ENCODE measurements around the gene SH2D1A.

The SH2D1A gene

GRCh38 chrX:124341396-124342132 lies 4.8 kb upstream of the SH2D1A start:
- Histone ChIP-seq H3K18ac (ENCODE audit: low read depth in 1 of 2, low read length in 2 of 2) (no peak overlapping the region), H3K9me3 (ENCODE audit: control insufficient read depth, low read length) (no peaks in the 10 kb centered on the region), H3K4ac (ENCODE audit: low read depth in 1 of 2, low read length in 2 of 2) (no peak overlapping the region), H3K79me1 (replicated peaks; ENCODE audit: low read length, poor library complexity, severe bottlenecking) (no peaks in the 10 kb centered on the region), H3K14ac (ENCODE audit: low read length in 2 of 2) (no peak overlapping the region), H2AK5ac (ENCODE audit: low read length, severe bottlenecking) (no peak overlapping the region), H4K91ac (ENCODE audit: low read length) (no peak overlapping the region), H4K8ac (ENCODE audit: low read length) (no peak overlapping the region), H2AFZ (ENCODE audit: low read depth, low read length) (no peak overlapping the region), H2BK12ac (ENCODE audit: low read length in 2 of 2) (no peak overlapping the region), H3K27me3 (ENCODE audit: control insufficient read depth in 1 of 2, insufficient read depth in 1 of 2, low read length in 2 of 2) (peaks cover 0 to 5% of the 10 kb centered on the region in 2 experiments), H2BK5ac (ENCODE audit: low read depth, low read length, poor library complexity, severe bottlenecking) (no peak overlapping the region), H3K27ac (ENCODE audit: low read length, poor library complexity, severe bottlenecking) (no peak overlapping the region), H2BK15ac (ENCODE audit: low read depth, poor library complexity, severe bottlenecking) (no peak overlapping the region), H3K36me3 (ENCODE audit: control insufficient read depth in 1 of 2, insufficient read depth in 2 of 2, low read depth in 1 of 2, low read length in 2 of 2) (no peaks in the 10 kb centered on the region), H3K4me3 (ENCODE audit: insufficient read depth in 1 of 2, low read depth in 1 of 2, low read length in 2 of 2) (no peak overlapping the region), H3K4me1 (ENCODE audit: control insufficient read depth, insufficient read depth, low read depth, low read length) (no peaks in the 10 kb centered on the region), H3K23ac (ENCODE audit: low read length in 2 of 2) (no peak overlapping the region), H3K9ac (ENCODE audit: low read length) (no peak overlapping the region), H2BK120ac (ENCODE audit: low read depth, low read length) (no peak overlapping the region), H3K4me2 (ENCODE audit: low read length, poor library complexity, severe bottlenecking) (no peak overlapping the region)
- 83% methylated on average over 4 of the region's 7 CpGs for WGBS
- no peak for DNase-seq

GRCh38 chrX:124342174-124342867 lies 4.0 kb upstream of the SH2D1A start:
- no peaks in the 10 kb centered on the region for H3K9me3 ChIP-seq (ENCODE audit: control insufficient read depth, low read length)
- 87% methylated on average over 4 of the region's 7 CpGs for WGBS
- H2BK15ac ChIP-seq (ENCODE audit: low read depth, poor library complexity, severe bottlenecking) = no peak overlapping the region
- H3K4me3 ChIP-seq (ENCODE audit: insufficient read depth in 1 of 2, low read depth in 1 of 2, low read length in 2 of 2) = no peak overlapping the region
- no peak overlapping the region for H3K23ac ChIP-seq (ENCODE audit: low read length in 2 of 2)
- H3K27me3 ChIP-seq (ENCODE audit: control insufficient read depth in 1 of 2, insufficient read depth in 1 of 2, low read length in 2 of 2) = no peaks in the 10 kb centered on the region
- H4K8ac ChIP-seq (ENCODE audit: low read length) = no peak overlapping the region
- H4K91ac ChIP-seq (ENCODE audit: low read length) = no peak overlapping the region
- H2BK120ac ChIP-seq (ENCODE audit: low read depth, low read length) = no peak overlapping the region
- no peak overlapping the region for H3K14ac ChIP-seq (ENCODE audit: low read length in 2 of 2)
- no peak overlapping the region for H3K4ac ChIP-seq (ENCODE audit: low read depth in 1 of 2, low read length in 2 of 2)
- H3K4me2 ChIP-seq (ENCODE audit: low read length, poor library complexity, severe bottlenecking) = no peak overlapping the region
- no peak for DNase-seq
- H2AFZ ChIP-seq (ENCODE audit: low read depth, low read length) = no peak overlapping the region
- H3K18ac ChIP-seq (ENCODE audit: low read depth in 1 of 2, low read length in 2 of 2) = no peak overlapping the region
- H3K79me1 ChIP-seq (replicated peaks; ENCODE audit: low read length, poor library complexity, severe bottlenecking) = no peaks in the 10 kb centered on the region
- H3K36me3 ChIP-seq (ENCODE audit: control insufficient read depth in 1 of 2, insufficient read depth in 2 of 2, low read depth in 1 of 2, low read length in 2 of 2) = no peaks in the 10 kb centered on the region
- no peak overlapping the region for H2AK5ac ChIP-seq (ENCODE audit: low read length, severe bottlenecking)
- no peak overlapping the region for H2BK5ac ChIP-seq (ENCODE audit: low read depth, low read length, poor library complexity, severe bottlenecking)
- H3K4me1 ChIP-seq (ENCODE audit: control insufficient read depth, insufficient read depth, low read depth, low read length) = no peaks in the 10 kb centered on the region
- no peak overlapping the region for H3K27ac ChIP-seq (ENCODE audit: low read length, poor library complexity, severe bottlenecking)
- H2BK12ac ChIP-seq (ENCODE audit: low read length in 2 of 2) = no peak overlapping the region
- H3K9ac ChIP-seq (ENCODE audit: low read length) = no peak overlapping the region

- Histone ChIP-seq H2BK5ac (ENCODE audit: low read depth, low read length, poor library complexity, severe bottlenecking) (no peak overlapping the region), H3K79me1 (replicated peaks; ENCODE audit: low read length, poor library complexity, severe bottlenecking) (no peaks in the 10 kb centered on the region), H3K4ac (ENCODE audit: low read depth in 1 of 2, low read length in 2 of 2) (no peak overlapping the region), H4K8ac (ENCODE audit: low read length) (no peak overlapping the region), H3K9me3 (ENCODE audit: control insufficient read depth, low read length) (no peaks in the 10 kb centered on the region), H3K4me3 (ENCODE audit: insufficient read depth in 1 of 2, low read depth in 1 of 2, low read length in 2 of 2) (no peak overlapping the region), H3K18ac (ENCODE audit: low read depth in 1 of 2, low read length in 2 of 2) (no peak overlapping the region), H2AFZ (ENCODE audit: low read depth, low read length) (no peak overlapping the region), H3K4me1 (ENCODE audit: control insufficient read depth, insufficient read depth, low read depth, low read length) (no peaks in the 10 kb centered on the region), H3K23ac (ENCODE audit: low read length in 2 of 2) (no peak overlapping the region), H3K36me3 (ENCODE audit: control insufficient read depth in 1 of 2, insufficient read depth in 2 of 2, low read depth in 1 of 2, low read length in 2 of 2) (no peaks in the 10 kb centered on the region), H2BK120ac (ENCODE audit: low read depth, low read length) (no peak overlapping the region), H2AK5ac (ENCODE audit: low read length, severe bottlenecking) (no peak overlapping the region), H3K27me3 (ENCODE audit: control insufficient read depth in 1 of 2, insufficient read depth in 1 of 2, low read length in 2 of 2) (no peaks in the 10 kb centered on the region), H3K4me2 (ENCODE audit: low read length, poor library complexity, severe bottlenecking) (no peak overlapping the region), H2BK15ac (ENCODE audit: low read depth, poor library complexity, severe bottlenecking) (no peak overlapping the region), H2BK12ac (ENCODE audit: low read length in 2 of 2) (no peak overlapping the region), H3K14ac (ENCODE audit: low read length in 2 of 2) (no peak overlapping the region), H3K9ac (ENCODE audit: low read length) (no peak overlapping the region), H4K91ac (ENCODE audit: low read length) (no peak overlapping the region), H3K27ac (ENCODE audit: low read length, poor library complexity, severe bottlenecking) (no peak overlapping the region)
- no peak for DNase-seq
Measured at GRCh38 chrX:124343016-124343415, 3.3 kb upstream of the SH2D1A start.

GRCh38 chrX:124344246-124344645 lies 2.1 kb upstream of the SH2D1A start:
- no peak overlapping the region for H3K27ac ChIP-seq (ENCODE audit: low read length, poor library complexity, severe bottlenecking)
- 85% methylated on average over 3 of the region's 4 CpGs for WGBS
- no peaks in the 10 kb centered on the region for H3K4me1 ChIP-seq (ENCODE audit: control insufficient read depth, insufficient read depth, low read depth, low read length)
- H2BK120ac ChIP-seq (ENCODE audit: low read depth, low read length) = no peak overlapping the region
- H2BK15ac ChIP-seq (ENCODE audit: low read depth, poor library complexity, severe bottlenecking) = no peak overlapping the region
- no peak overlapping the region for H2AFZ ChIP-seq (ENCODE audit: low read depth, low read length)
- H3K36me3 ChIP-seq (ENCODE audit: control insufficient read depth in 1 of 2, insufficient read depth in 2 of 2, low read depth in 1 of 2, low read length in 2 of 2) = no peaks in the 10 kb centered on the region
- no peak overlapping the region for H3K4me2 ChIP-seq (ENCODE audit: low read length, poor library complexity, severe bottlenecking)
- no peaks in the 10 kb centered on the region for H3K27me3 ChIP-seq (ENCODE audit: control insufficient read depth in 1 of 2, insufficient read depth in 1 of 2, low read length in 2 of 2)
- no peak overlapping the region for H2BK12ac ChIP-seq (ENCODE audit: low read length in 2 of 2)
- H4K8ac ChIP-seq (ENCODE audit: low read length) = no peak overlapping the region
- H3K4ac ChIP-seq (ENCODE audit: low read depth in 1 of 2, low read length in 2 of 2) = no peak overlapping the region
- DNase-seq = no peak
- no peak overlapping the region for H3K23ac ChIP-seq (ENCODE audit: low read length in 2 of 2)
- no peak overlapping the region for H4K91ac ChIP-seq (ENCODE audit: low read length)
- H3K14ac ChIP-seq (ENCODE audit: low read length in 2 of 2) = no peak overlapping the region
- H3K9ac ChIP-seq (ENCODE audit: low read length) = no peak overlapping the region
- H3K4me3 ChIP-seq (ENCODE audit: insufficient read depth in 1 of 2, low read depth in 1 of 2, low read length in 2 of 2) = no peak overlapping the region
- H2AK5ac ChIP-seq (ENCODE audit: low read length, severe bottlenecking) = no peak overlapping the region
- H3K18ac ChIP-seq (ENCODE audit: low read depth in 1 of 2, low read length in 2 of 2) = no peak overlapping the region
- no peak overlapping the region for H2BK5ac ChIP-seq (ENCODE audit: low read depth, low read length, poor library complexity, severe bottlenecking)
- H3K9me3 ChIP-seq (ENCODE audit: control insufficient read depth, low read length) = no peaks in the 10 kb centered on the region
- H3K79me1 ChIP-seq (replicated peaks; ENCODE audit: low read length, poor library complexity, severe bottlenecking) = no peaks in the 10 kb centered on the region
